DMS153 treated with DMSO at 0.1 percent for 48 hours (cell line): ENCODE data around the gene MKLN1.
"Not testable (repeated sequence)": the region's sequence is repeated elsewhere in the genome, so short reads cannot be mapped to it uniquely, and the experiment has no call there.

Source experiments
- DNase-seq: peaks from one replicate; lab custom pipeline; 2025; ENCODE audit not compliant: unreplicated experiment; lab: John Stamatoyannopoulos, UW

MKLN1 gene

DNA sequence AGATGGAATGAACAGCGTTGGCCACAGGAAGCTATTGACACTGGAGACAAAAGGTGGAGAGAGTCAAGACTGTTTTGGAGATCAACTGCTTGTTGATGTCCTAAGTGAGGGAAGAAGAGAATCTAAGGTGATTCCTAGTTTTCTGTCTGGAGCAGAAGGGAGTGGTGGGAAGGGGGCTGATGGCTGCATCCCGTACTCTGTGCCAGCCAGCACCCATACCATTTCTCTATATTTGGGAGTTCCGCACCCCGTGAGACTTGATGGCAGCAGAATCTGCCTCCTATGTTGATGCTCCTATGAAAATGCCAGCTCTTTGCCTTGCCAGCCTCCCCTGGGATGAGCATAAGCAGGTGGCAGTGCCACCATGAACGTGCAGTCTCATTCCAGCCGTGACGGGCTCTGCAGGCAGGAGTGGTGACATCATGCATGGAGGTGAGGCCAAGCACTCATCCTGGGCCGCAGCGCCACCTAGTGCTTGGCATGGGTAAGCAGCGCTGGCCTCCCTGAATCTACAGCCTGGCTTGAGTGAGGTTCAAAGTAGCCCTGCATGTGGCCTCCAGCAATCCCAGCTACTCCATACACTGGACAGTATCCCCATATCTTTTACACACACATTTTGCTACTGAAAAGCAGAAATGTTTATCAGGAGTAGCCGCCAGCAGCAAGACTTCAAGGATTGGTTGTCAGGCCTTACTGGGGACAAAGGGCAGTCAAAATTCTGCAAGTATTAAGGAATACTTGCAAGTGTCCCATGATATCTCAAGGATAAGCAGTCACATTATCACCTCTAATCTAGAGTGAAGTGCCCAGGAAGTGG is 185.8 kb downstream of the MKLN1 start:
- DNase-seq = peak; percentile 66

DNA sequence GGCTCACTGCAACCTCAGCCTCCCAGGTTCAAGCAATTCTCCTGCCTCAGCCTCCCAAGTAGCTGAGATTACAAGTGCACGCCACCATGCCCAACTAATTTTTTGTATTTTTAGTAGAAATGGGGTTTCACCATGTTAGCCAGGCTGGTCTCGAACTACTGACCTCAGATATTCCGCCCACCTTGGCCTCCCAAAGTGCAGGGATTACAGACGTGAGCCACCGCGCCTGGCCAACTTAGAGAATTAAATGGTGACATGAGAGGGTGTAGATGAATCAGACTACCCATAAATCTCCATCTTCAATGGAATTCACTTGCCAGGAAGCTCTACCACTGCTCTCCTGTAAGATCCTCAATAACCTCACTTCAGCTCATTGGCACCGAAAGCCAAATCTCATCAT is 187.8 kb downstream of the MKLN1 start:
- DNase-seq = not testable (repeated sequence)

DNA sequence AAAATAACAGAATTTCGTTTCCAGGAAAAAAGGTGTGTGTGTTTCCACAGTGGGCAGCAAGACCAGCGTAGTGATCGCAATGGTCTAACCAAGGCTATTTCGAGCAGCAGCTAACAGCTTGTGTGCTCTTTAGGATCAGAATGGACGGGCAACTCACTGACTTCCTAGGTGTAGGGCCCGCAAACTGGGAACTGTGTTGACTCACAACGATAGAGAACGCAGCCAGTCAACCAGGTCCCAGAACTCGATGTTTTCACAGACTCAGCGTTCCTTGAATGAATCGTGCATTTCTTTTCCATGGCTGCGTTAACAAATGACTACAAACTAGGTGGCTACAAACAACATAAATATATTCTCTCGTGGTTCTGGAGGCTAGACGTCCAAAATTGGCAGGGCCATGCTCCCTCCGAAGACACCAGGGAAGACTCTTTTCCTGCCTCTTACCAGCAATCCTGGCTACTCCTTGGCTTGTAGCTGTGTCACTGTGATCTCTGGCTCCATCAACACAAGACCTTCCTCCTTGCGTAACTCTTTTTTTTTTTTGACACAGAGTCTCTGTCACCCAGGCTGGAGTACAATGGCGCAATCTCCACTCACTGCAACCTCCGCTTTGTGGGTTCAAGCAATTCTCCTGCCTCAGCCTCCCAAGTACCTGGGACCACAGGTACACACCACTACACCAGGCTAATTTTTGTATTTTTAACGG is 189.7 kb downstream of the MKLN1 start:
- no peak for DNase-seq

DNA sequence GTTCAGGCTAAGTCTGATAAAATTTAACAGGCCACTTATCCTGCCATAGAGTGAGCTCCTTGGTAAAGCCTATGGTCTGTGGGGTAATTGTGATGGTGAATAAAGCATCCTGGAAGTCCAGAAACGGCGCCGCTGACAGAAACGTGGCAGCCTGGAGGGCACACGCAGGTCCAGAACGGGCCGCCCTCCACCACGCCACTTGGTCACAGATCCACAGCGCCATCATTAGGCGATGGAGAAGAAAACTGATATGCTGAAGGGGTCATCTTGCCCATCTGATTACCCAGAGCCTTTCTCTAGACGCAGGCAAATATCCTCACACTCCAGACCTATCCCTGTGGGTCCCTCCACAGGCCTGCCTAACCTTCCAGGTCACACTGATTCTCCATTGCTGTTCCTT is 190.9 kb downstream of the MKLN1 start:
- DNase-seq = no peak

DNA sequence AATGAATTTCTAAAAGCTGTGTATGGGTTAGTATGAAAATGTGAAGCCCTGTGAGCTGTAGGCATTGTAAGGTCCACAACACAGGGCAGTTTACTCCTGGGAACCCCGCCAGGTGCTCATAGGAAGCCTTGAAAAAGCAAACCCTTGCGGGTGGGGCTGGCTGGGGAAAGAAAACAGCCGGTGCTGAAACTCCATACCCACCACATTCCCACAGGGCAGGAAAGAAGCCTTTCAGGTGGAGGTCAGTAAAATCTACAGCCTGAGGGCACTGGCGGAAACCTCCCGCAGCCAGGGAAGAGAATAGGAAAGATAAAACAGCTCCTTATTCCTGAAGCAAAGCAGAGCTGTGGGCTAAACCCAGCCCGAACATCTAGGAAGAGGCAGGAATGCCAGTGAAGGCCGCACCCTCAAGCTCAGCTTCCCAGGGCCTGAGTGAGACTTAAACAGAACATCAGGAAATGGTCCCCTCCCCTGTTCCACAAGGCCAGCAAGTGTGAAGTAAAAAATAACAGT is 194.0 kb downstream of the MKLN1 start:
- no peak for DNase-seq

DNA sequence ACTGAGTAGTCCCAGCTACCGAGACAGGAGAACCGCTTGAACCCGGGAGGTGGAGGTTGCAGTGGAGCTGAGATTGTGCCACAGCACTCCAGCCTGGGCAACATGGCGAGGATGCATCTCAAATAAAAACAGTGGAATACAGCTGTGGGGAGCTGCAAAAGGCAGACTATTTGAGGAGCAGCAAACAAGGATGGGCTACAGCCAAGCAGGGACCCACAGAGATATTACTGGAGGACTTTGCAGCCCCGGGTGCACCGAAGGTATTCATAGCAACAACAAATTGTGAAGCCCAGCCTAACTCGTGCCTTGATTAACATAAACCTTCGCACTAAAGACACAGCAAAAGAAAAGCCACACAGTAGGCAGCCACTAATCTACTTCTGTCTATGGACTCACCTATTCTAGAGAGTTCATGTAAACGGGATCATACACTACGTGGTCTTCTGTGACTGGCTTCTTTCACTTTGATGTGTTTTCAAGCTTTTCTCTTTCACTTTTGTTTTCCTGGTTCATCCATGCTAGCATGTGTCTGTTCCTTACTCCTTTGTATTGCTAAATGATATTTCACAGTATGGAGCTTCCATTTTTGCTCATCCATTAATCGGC is 194.8 kb downstream of the MKLN1 start:
- DNase-seq = no peak

DNA sequence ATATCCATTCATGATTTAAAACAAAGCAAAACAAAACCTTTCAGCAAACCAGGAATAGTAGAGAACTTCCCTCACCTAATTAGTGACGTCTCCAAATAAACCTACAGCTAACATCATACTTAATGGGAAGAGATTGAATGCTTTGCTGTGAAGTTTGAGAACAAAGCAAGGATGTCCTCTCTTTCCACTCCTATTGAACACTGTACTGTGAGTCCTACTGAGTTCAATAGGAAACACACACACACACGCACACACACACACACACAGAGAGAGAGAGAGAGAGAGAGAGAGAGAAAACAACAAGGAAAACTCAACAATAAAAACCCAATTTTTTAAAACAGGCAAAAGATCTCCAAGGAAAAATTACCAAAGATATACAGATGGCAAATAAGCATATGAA is 196.4 kb downstream of the MKLN1 start:
- DNase-seq = no peak

DNA sequence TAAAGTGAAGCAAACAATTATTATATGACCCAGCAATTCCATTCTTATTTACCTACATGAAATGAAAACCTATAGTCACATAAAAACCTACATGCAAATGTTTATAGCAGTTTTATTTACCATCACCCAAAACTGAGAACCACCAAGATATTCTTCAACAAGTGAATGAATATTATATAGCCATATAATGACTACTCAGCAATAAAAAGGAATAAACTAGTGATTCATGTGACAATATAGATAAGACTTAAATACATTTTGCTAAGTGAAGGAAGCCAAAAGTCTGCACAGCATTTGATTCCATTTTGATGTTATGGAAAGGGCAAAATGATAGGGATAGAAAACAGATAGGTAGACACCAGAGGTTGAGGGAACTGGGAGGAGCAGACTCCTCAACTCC is 197.0 kb downstream of the MKLN1 start:
- DNase-seq = no peak

DNA sequence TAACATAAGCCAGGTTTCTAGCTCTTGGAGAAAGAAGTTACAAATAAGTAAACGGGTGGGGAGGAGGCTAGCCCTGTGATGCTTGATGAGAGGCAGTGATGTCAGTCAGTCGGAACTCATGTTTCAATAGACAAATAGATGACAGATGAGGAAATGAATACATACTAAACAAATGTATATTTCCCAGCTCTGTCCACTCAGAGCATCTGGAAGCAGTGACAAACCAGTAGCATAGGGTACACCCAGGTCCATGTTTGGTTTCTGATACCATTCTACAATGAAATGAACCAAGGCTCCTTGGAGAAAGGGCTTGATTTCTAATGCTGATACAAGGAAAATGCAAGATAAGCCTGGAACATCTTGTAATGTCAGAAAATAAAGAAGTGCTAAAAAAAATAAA is 198.1 kb downstream of the MKLN1 start:
- no peak for DNase-seq

DNA sequence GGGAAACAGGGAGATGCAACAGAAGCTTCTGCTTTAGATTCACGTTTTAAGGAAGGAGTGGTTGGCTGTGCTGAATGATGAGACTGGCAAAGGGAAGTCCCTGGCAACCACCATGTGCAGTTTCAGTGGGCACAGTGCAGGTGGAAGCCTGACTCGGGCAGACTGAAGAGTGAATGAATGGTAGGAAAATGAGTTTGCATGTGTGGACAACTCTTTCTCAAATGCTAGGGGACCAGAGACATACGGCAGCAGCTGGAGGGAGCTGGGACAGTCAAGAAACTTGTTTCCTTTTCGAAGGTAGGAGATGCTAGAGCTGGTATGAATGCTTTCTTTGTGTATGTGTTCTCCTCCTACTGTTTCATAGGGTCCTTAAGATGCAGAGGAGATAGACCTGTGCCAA is 199.8 kb downstream of the MKLN1 start:
- no peak for DNase-seq

DNA sequence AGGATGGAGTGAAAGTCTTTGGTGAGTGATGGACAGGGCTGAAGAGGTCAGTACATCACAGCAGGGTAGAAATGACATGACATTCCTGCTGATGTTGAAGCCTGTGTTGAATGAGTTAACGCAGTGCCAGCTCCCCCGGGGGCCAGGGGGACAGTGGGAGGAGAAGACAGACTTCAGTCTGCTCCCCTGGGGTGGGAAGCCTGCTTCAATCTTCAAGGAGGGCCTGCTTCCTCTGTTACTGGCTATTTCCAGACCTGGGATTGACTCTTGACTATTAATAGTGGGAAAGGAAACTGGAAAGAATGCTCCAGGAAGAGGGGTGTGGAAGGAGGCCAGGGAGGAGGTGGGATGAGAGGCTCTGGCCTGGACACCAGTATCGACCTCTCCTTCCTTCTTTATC is 201.5 kb downstream of the MKLN1 start:
- DNase-seq = no peak

DNA sequence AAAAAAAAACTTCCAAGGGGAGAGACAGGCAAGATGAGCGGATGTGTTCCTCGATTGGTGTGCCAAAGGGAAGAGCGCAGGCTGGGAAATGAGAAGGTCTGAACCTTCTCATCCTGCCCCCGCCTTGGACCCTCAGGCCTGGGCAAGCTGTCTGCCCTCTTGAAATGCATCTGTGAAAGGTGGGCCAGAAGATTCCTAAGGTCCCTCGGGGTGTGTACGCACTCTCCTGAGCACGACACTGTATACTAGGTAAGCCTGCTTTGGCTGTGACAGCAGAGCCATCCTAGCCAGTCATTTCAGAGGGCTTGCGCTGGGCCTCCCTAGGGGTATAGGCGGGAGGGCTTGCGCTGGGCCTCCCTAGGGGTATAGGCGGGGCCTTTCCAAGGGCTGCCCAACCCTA is 201.9 kb downstream of the MKLN1 start:
- no peak for DNase-seq

DNA sequence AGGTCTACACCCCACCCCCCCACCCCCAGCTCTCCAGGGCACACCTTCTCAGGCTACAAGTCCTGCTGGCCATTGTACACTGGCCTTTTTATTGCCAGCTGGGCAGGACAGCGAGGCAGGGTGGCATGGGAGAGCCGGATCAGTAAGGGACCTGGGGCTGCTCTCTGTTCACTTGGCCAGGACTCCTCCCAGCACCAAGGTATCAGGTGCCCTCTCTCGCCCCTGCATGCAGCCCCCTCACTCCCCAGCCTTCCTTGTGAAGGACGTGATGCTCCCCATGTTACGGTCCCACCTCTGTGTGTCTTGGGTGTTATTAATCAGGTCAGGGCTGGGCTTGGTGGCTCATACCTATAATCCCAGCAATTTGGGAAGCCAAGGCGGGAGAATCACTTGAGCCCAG is 202.5 kb downstream of the MKLN1 start:
- no peak for DNase-seq

DNA sequence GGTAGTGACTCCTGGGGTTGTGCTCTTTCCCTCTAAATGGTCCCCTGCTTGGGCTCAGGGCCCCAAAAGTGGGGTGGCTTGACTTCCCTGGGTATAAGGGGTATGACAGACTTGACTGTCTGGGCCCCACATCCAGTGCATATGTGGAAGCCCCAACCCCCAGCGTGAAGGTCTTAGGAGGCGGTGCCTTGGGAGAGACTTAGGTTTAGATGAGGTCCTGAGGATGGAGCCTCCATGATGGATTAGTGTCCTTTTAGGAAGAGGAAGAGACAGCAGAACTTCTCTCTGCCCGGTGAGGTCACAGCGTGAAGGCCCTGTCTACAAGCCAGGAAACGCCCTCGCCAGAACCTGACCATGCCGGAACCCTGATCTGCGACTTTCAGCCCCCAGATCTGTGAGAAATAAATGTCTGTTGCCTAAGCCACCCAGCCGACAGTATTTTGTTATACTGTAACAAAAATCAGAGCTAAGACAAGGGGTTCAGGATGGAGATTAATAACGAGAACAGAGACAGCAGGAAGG is 205.0 kb downstream of the MKLN1 start:
- DNase-seq = no peak

DNA sequence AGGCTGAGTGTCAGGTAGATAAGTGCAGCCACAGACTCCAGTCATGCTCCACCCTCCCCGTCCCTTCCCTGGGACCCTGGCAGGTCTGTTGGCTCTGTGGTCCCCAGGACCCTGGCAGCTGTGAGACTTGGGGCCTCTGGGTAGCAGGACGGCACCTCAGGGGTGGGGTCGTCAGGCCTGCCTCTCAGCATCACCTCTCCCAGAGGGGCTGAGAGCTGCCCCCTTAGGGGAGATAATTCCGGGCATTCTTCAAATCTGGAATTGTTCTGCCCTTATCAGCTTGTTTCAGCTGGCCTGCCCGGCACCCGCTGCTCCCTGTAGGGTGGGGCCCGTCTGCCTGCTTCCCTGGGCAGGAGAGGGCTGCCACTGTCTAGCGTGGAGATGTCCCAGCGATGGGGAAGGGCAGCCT is 205.5 kb downstream of the MKLN1 start:
- no peak for DNase-seq

DNA sequence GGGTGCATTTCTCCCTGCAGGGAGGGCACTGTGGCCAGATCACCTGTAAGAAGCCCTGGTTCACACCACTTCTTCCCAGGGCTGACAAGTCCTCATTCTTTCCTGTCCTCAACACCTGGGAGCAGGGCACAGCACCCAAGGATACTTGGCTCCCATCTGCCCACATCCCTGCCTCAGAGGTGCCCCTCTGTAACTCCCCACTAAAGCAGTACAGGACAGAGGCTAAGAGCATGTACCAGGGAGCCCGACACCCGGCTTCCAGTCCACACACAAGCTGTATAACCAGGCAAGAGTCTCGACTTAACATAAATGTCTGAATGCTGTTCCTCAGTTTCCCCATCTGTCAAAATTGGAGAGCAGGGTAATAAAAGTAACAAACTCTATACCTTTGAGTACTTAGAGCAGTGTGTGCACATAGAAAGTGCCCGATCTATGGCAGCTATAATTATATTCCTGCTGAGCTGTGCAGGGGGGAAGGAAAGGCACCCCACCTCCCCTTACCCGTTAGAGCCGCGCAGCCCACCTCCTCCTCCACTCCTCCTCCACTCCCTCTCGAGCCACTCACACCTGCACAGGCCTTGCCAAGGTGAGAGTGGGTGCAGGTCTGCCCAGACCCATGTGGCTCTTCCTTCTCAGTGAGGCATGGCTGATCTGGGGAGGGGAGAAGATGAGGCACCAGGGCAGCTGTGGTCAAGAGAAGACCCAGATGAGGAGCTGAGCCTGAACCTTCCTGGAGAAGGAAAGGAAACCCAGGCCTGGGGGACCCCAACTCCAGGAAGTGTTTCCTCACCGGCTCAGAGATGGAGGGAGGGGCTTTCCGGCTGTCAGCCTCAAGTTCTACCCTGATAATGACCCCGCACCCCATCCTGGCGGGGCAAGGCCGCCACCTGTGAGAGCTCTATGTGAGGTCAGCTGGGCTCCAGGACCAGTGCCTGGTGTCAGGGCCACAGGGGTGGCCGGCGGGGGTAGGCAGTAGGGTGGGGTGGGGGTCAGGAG is 206.2 kb downstream of the MKLN1 start:
- no peak for DNase-seq

DNA sequence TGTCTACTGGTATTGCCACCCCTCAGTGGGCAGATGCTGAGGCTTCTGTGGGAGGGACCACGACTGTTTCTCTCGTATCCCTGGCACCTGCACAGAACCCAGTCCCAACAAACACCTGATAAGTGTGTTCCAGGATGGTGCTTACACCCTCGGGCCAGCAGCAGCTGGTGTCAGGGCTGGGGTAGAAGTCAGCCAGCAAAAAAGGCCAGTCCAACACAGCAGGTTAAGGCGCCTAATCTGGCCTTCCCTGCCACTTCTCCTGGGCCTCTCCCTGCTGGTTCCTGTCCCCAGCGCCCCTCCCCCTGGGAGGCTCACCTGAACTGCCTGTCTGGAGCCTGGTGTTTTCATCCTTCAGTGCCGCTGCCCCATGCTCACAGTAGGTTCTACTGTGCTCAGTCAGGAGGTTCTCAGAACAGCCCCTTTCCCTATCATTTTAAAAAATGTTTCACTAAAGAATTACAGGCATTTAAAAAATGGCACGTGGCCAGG is 208.7 kb downstream of the MKLN1 start:
- DNase-seq = no peak

DNA sequence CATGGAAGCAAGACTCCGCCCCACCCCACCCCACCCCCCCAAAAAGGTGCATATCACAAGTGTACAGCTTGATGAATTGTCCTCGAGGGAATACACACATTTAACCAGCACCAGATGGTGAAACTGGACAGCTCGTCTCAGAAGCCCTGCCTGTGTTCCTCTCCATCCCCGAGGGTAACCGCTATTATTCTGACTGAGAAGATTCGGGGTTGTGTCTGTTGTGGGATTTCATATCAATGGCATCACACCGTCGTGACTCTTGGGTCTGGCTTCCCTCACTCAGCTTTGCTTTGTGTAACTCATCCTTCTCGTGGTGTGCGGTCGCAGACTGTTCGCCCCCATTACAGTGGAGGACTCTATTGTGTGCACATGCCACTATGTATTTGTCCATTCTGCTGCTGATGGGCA is 209.9 kb downstream of the MKLN1 start:
- no peak for DNase-seq

DNA sequence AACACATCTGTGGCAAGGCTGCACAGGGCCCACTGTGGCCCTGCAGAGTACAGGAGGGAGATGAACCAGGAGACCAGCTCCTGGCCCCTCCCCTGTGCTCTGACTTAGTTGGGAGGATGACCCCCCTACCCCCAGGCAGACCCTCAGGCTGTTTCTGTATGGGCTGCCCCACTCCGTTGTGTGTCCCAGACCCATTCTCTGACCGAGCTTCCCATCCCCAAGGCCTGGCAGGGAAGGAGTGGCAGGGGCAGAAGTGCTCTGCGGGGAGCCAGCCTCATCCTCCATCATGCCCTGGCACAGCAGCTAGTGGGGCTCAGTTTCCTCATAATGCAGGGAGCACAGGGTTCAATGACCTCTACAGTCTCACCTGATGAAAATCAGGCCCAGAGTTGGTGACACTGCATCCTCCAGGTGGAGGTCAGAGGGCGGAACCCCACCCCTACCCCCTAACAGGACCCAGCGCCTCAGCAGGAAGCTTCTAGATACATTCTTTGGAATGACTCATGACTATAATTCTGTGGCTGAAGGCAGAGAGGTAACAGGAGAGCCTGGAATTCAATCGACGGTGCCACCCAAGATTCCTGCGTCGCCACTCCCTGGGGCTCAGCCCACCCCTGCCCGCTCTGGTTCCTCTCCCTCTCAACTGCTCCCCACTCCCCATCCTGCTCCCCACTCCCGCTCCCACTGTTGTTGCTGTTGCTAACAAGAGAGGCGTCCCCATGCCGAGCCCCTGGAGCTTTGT is 210.6 kb downstream of the MKLN1 start:
- no peak for DNase-seq

DNA sequence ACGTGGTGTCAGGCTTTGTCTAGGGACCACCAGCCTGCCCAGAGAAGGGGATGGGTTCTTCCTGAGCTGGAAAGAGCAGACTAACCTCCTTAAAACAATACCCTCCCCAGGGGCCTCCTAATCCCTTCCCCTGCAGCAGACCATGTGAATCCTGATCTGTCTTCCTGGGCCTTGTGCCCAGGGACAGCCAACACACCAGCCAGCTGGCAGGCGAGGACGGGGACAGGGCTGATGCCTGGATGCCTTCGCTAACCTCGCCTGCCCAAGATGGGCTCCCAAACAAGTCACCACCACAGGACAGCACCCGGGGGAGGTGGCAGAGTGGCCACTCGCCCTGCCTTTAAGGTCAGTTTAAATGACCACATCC is 211.1 kb downstream of the MKLN1 start:
- no peak for DNase-seq
